ENCODE data around the gene CPVL. TPM values are rescaled to one million over a fixed set of nuclear protein-coding genes. Genes with fewer than 3 reads are reported as not detected.

Gene CPVL
- total RNA-seq, 1 experiment from 2014 or later: 26.9 TPM

GRCh38 chr7:29142021-29142727 is 4.2 kb downstream of the CPVL start:
- no peak overlapping the region for H3K27ac Mint-ChIP-seq
- H2BK120ac ChIP-seq (ENCODE audit: low read depth, low read length, poor library complexity, severe bottlenecking): no peak overlapping the region
- H3K9me3 Mint-ChIP-seq: no peaks in the 10 kb centered on the region

More at GRCh38 chr7:29142021-29142727, 4.2 kb downstream of the CPVL start:
- H2BK15ac ChIP-seq (ENCODE audit: low read depth, low read length): no peak overlapping the region
- peaks cover 11% of the 10 kb centered on the region for H3K23me2 ChIP-seq (ENCODE audit: insufficient read length, low read depth, low read length, poor library complexity, severe bottlenecking)
- Mint-ChIP-seq H3K4me1 (peaks cover 19 to 25% of the 10 kb centered on the region in 2 experiments), H3K4me3 (no peak overlapping the region), H3K27me3 (ENCODE audit: low read depth) (peaks cover 31% of the 10 kb centered on the region), H3K36me3 (ENCODE audit: insufficient read depth in 1 of 3, low read depth in 3 of 3) (no peaks in the 10 kb centered on the region)
- TF ChIP-seq CTCF (conservative IDR thresholded peaks at IDR 0.05): no peak
- no peaks in the 10 kb centered on the region; the same call in 1 of the 2 replicates for H3K27me3 ChIP-seq (ENCODE audit: insufficient read depth, low read length)
- no peak overlapping the region for H3K14ac ChIP-seq (ENCODE audit: insufficient read depth, low read length)
- no peak overlapping the region for H4K91ac ChIP-seq (ENCODE audit: insufficient read length, low read depth, low read length)
- H3K4me1 ChIP-seq (ENCODE audit: insufficient read depth, low read length): no peaks in the 10 kb centered on the region
- H3K79me2 ChIP-seq (ENCODE audit: insufficient read depth, low read length): no peaks in the 10 kb centered on the region; the same call in 1 of the 2 replicates
- no peak overlapping the region for H3K56ac ChIP-seq (ENCODE audit: insufficient read length, low read depth, low read length)
- H2AK5ac ChIP-seq (ENCODE audit: insufficient read length, low read length): no peak overlapping the region
- H3K9me3 ChIP-seq (ENCODE audit: control insufficient read depth, low read depth, low read length): no peaks in the 10 kb centered on the region
- no peaks in the 10 kb centered on the region for H3K79me1 ChIP-seq (ENCODE audit: insufficient read depth, low read depth, low read length, poor library complexity, severe bottlenecking)
- H2BK5ac ChIP-seq (ENCODE audit: insufficient read length, low read length): no peak overlapping the region
- no peak overlapping the region for H4K8ac ChIP-seq (replicated peaks; ENCODE audit: insufficient read length, low read depth, low read length)
- H3K27ac ChIP-seq (ENCODE audit: insufficient read length, low read depth, low read length): no peak overlapping the region
- H4K20me1 ChIP-seq (ENCODE audit: control insufficient read depth, insufficient read depth, insufficient read length): no peaks in the 10 kb centered on the region
- H3K4me2 ChIP-seq (ENCODE audit: insufficient read depth, insufficient read length, low read length): no peak overlapping the region
- no peak overlapping the region for H3T11ph ChIP-seq (ENCODE audit: low read length)
- no peak overlapping the region for H3K9ac ChIP-seq (ENCODE audit: extremely low read depth, insufficient read length, low read length)
- no peak for DNase-seq
- no peak overlapping the region for H2AFZ ChIP-seq (ENCODE audit: low read length)
- no peak overlapping the region for H3K18ac ChIP-seq (ENCODE audit: insufficient read length, low read depth, low read length)
- no peak overlapping the region for H3K4ac ChIP-seq (ENCODE audit: low read depth, low read length)
- no peak overlapping the region for H3K23ac ChIP-seq (ENCODE audit: insufficient read length, low read depth, low read length)
- no peak overlapping the region for H4K5ac ChIP-seq (ENCODE audit: insufficient read length, low read depth, low read length)
- WGBS (ENCODE audit: extremely low coverage, insufficient read length, low lambda C conversion rate): 100% methylated on average over 1 of the region's 7 CpGs
- no peak overlapping the region for H2BK20ac ChIP-seq (ENCODE audit: low read depth, low read length, poor library complexity, severe bottlenecking)
- H2BK12ac ChIP-seq (ENCODE audit: insufficient read length, low read depth, low read length): no peak overlapping the region

Measured in H9 (cell line).